ENCODE results near the gene PHACTR4. TPM values are rescaled to one million over a fixed set of nuclear protein-coding genes. Genes with fewer than 3 reads are reported as not detected.

Gene PHACTR4
- 24.0 and 41.2 TPM in 2 replicates for total RNA-seq (2011; cell fraction: chromatin; rRNA removed; ENCODE audit: low replicate concordance)
- 12.5 and 16.1 TPM in 2 replicates for total RNA-seq (2011; cell fraction: nucleolus; rRNA removed)
- total RNA-seq (2011; cell fraction: nucleoplasm; rRNA removed), result 26.8 and 45.1 TPM in 2 replicates
- total RNA-seq (2014; rRNA removed) (6.4 and 8.7 TPM in 2 replicates), total RNA-seq (2014; rRNA removed; fragmentation: Illumina TruSeq; extraction: Trizol) (13.9 and 18.2 TPM in 2 replicates), total RNA-seq (2015; rRNA removed; fragmentation: Illumina TruSeq; extraction: Trizol) (17.5 and 17.7 TPM in 2 replicates), total RNA-seq (2021) (28.6 and 34.6 TPM in 2 replicates), polyA plus RNA-seq (2011; rRNA removed) (11.9 and 14.0 TPM in 2 replicates), polyA plus RNA-seq (2014; fragmentation: Illumina TruSeq; extraction: Trizol) (37.9 and 43.6 TPM in 2 replicates), polyA plus RNA-seq (2014; fragmentation: Nextera tagmentation; extraction: Ambion mirVana) (10 to 100 TPM; 12.8 to 14.2 TPM), polyA plus RNA-seq (2014; rRNA removed) (18.2 and 18.5 TPM in 2 replicates), polyA minus RNA-seq (2011; rRNA and poly(A)+ RNA removed) (16.3 and 18.6 TPM in 2 replicates), Bru-seq, nascent RNA (percentile 72 among the genes with signal in this experiment), BruChase-seq, experiment 1, labeled RNA remaining after a 2-hour chase (percentile 77 among the genes with signal in this experiment), BruChase-seq, experiment 2, labeled RNA remaining after a 6-hour chase (percentile 73 among the genes with signal in this experiment)
- 9.5 and 18.8 TPM in 2 replicates for polyA plus RNA-seq (2011; cell fraction: cytosol; rRNA removed)
- polyA plus RNA-seq (2011; cell fraction: nucleus; rRNA removed), result 10.0 and 10.8 TPM in 2 replicates
- polyA plus RNA-seq (2012), result 22.7 and 23.1 TPM in 2 replicates
- polyA minus RNA-seq (2011; cell fraction: cytosol; rRNA and poly(A)+ RNA removed), result 11.1 and 12.5 TPM in 2 replicates
- 4.4 and 7.9 TPM in 2 replicates for polyA minus RNA-seq (2011; cell fraction: nucleus; rRNA and poly(A)+ RNA removed)
- long read RNA-seq, experiment 1, full-length matches to known transcripts, result 7 of 39 reads
- long read RNA-seq, experiment 1, partial matches to known transcripts, result 21 of 39 reads
- long read RNA-seq, experiment 1, other reads (novel, unspliced or antisense), result 11 of 39 reads
- long read RNA-seq, experiment 2, partial matches to known transcripts, result 0 of 20 reads
- long read RNA-seq, experiment 2, other reads (novel, unspliced or antisense), result 20 of 20 reads
- long read RNA-seq, experiment 3, partial matches to known transcripts, result 4 of 7 reads
- long read RNA-seq, experiment 3, other reads (novel, unspliced or antisense), result 3 of 7 reads

DNA sequence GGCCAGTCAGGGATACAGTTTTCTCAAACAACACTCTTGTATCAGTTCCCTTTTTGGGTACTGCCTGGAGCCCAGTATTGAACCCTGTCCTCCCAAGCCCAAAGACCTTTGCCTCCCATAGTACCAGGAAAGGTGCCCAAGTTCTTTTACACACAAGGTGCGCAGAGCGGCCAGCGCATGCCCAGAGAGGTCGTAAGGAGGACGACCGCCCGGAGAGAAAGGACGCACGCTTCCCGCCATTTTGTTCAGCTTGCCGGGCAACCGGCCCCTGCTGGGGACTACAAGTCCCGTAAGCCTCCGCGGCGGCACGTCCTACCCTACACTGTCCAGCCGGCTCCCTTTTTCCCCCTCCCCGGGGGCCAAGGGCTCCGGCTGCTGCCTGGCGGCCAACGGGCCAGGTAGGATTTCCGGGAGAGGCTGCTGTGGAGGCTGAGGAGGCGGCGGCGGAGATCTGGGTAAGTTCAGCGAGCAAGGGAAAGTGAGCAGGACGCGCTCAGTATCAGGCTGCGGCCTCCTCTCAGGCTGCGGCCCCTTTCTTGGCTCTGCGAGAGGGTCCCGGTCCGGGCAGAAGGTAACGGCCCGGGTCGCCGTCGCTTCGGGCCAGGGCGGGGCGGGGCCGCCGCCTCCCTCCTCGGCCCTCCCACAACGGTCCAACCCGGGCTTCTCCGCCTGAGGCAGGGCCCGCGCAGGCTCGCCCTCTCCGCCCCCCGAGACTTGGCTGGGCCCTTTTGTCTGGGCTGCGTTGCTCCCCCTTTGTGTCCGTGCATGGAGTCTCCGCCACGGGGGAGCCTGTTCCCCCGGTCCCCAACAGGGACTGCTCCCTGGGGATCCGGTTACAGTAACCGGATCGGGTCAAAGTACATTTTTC is at the start of gene PHACTR4:
TSS of gene PHACTR4 (plus strand) at position 370 of the 868 bp plus-strand sequence. CDS start 37,708 bp downstream, outside the sequence.
- Histone ChIP-seq H2AFZ (ENCODE audit: low read depth, low read length) (peak within 1 kb of the TSS; percentile 97), H3K4me1 (replicated peaks in 1 of 2; ENCODE audit: control insufficient read depth in 2 of 2, insufficient read depth in 2 of 2, low read length in 2 of 2) (peaks cover 17 to 31% of the 10 kb centered on the region in 2 experiments; a peak in 4 of 5 replicates), H3K27me3 (ENCODE audit: control insufficient read depth in 2 of 2, insufficient read depth in 2 of 2, low read length in 2 of 2) (no peaks in the 10 kb centered on the region), H3K4me3 (peak within 1 kb of the TSS; percentile 55), H3K9me3 (replicated peaks; ENCODE audit: control insufficient read depth, insufficient read depth, low read depth, low read length) (no peaks in the 10 kb centered on the region), H3K9ac (ENCODE audit: insufficient read depth in 1 of 2, low read depth in 2 of 2, low read length in 2 of 2) (peak within 1 kb of the TSS; percentile 81 to 95), H3K36me3 (ENCODE audit: control insufficient read depth, insufficient read depth, low read length) (peaks cover 6% of the 10 kb centered on the region; the same call in 1 of the 3 replicates), H3K4me2 (ENCODE audit: insufficient read depth, low read length) (peak within 1 kb of the TSS; percentile 80), H3K79me2 (ENCODE audit: control insufficient read depth, insufficient read depth, low read length) (peaks cover 48% of the 10 kb centered on the region), H3K27ac (ENCODE audit: extremely low read depth, low read depth, low read length) (peak within 1 kb of the TSS; percentile 89), H3K9me1 (ENCODE audit: control insufficient read depth, insufficient read depth, low read length) (no peaks in the 10 kb centered on the region), H4K20me1 (replicated peaks; ENCODE audit: control insufficient read depth, insufficient read depth, low read length) (no peaks in the 10 kb centered on the region)
- DNase-seq (ENCODE audit: extremely low read depth in 1 of 4, low spot score in 3 of 4) (peak; percentile 95 to 99 (median 97)), ATAC-seq (peak; percentile 97), FAIRE-seq (peak; percentile 85)
- CTCF ChIA-PET (ENCODE audit: low intra/inter-chr PET ratio), result interaction anchor here (0.6 to 1.0 kb wide), 3 partner anchors 10 to 511 kb away, joined by 3 to 4 read pairs (median 3); no protein-coding TSS in a partner anchor
- intact Hi-C loops (cut with micrococcal nuclease) (loop anchor here (1.0 to 5.0 kb wide), 3 partner anchors 38 to 148 kb away; no protein-coding TSS in a partner anchor), in situ Hi-C loops (cut with MboI) (no loop called here)
- TSS peak; percentile 69 for BruUV-seq (replicated peaks)
- under 1% methylated on average over 58 of the region's 61 CpGs for WGBS (ENCODE audit: insufficient coverage, low coverage, missing lambda C conversion rate)
- POLR2A ChIA-PET, result interaction anchor here (0.5 to 4.4 kb wide), 25 partner anchors 9 to 279 kb away, joined by 3 to 26 read pairs (median 5); partner anchors contain the start of genes ATP5IF1, MED18, RCC1 and RNU11
- TF ChIP-seq HDAC1 (IDR thresholded peaks at IDR 0.05), result peak in 1 of 2 experiments; percentile 90; a peak in 2 of 4 replicates
- TF ChIP-seq, protein P1, sequence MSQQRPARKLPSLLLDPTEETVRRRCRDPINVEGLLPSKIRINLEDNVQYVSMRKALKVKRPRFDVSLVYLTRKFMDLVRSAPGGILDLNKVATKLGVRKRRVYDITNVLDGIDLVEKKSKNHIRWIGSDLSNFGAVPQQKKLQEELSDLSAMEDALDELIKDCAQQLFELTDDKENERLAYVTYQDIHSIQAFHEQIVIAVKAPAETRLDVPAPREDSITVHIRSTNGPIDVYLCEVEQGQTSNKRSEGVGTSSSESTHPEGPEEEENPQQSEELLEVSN (IDR thresholded peaks at IDR 0.05; ENCODE audit: borderline replicate concordance in 1 of 2, extremely low read depth in 1 of 2, insufficient read depth in 1 of 2, insufficient read length in 1 of 2, low read depth in 1 of 2, low read length in 1 of 2, poor library complexity in 1 of 2, severe bottlenecking in 1 of 2), result peak; percentile 88 to 95
- 0 out of 2 replicates have a peak, but pooled peaks have one; percentile 67 for TF ChIP-seq ZNF232 (CRISPR knock-in tag; IDR thresholded peaks at IDR 0.05)
- TF ChIP-seq, protein P2, sequence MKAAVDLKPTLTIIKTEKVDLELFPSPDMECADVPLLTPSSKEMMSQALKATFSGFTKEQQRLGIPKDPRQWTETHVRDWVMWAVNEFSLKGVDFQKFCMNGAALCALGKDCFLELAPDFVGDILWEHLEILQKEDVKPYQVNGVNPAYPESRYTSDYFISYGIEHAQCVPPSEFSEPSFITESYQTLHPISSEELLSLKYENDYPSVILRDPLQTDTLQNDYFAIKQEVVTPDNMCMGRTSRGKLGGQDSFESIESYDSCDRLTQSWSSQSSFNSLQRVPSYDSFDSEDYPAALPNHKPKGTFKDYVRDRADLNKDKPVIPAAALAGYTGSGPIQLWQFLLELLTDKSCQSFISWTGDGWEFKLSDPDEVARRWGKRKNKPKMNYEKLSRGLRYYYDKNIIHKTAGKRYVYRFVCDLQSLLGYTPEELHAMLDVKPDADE (conservative IDR thresholded peaks at IDR 0.05; ENCODE audit: control insufficient read depth, low read depth, low read length), result peak; percentile 87
- no peak for TF ChIP-seq ZNF23 (CRISPR knock-in tag; IDR thresholded peaks at IDR 0.05)
- peak; percentile 91 for TF ChIP-seq FOXP1 (CRISPR knock-in tag; IDR thresholded peaks at IDR 0.05)
- TF ChIP-seq TARDBP (IDR thresholded peaks at IDR 0.05), result peak; percentile 50
- TF ChIP-seq PHF21A (IDR thresholded peaks at IDR 0.05; ENCODE audit: borderline replicate concordance, low read depth), result peak; percentile 80; the same call in 1 of the 2 replicates
- TF ChIP-seq RBBP5 (IDR thresholded peaks at IDR 0.05; ENCODE audit: borderline replicate concordance, insufficient read depth, low read length, poor library complexity, severe bottlenecking), result peak; percentile 91
- 0 out of 2 replicates have a peak, but pooled peaks have one; percentile 22 for TF ChIP-seq ZNF431 (CRISPR knock-in tag; IDR thresholded peaks at IDR 0.05)
- TF ChIP-seq SRF (CRISPR knock-in tag; IDR thresholded peaks at IDR 0.05), result peak in 1 of 2 experiments; percentile 15; a peak in 1 of 4 replicates
- TF ChIP-seq HNRNPUL1 (IDR thresholded peaks at IDR 0.05; ENCODE audit: low read length), result no peak

All from K562 (cell line).